IMR-90 (cell line): ENCODE measurements around the gene RAB36. TPM values are rescaled to one million over a fixed set of nuclear protein-coding genes. Genes with fewer than 3 reads are reported as not detected.

Experiments used
- ATAC-seq: fragments of 200-7000 bp; cut with Tn5 transposase; 2 replicates; pipeline ENCODE4 v1.9.1; 2020; ENCODE audit warnings: low read depth, mild to moderate bottlenecking, moderate library complexity
- BruUV-seq: library from RNA; stranded (reverse); fragments of 400-500 nt; replicated peaks from 2 replicates; lab custom pipeline; 2021; lab: Mats Ljungman, UMichigan
- CTCF ChIA-PET: fragments of 300-600 bp; formaldehyde crosslinking; extraction: SDS; loops from one replicate; lab custom pipeline; 2021; ENCODE audit warnings: antibody characterized with exemption; lab: Yijun Ruan, JAX
- POLR2A ChIA-PET: fragments of 300-600 bp; sonication (Branson Sonifier 250); formaldehyde crosslinking; loops from one replicate; lab custom pipeline; 2022; ENCODE audit warnings: antibody characterized with exemption; ENCODE audit not compliant: unreplicated experiment; lab: Charles Lee
- DNase-seq: peaks from one replicate; pipeline ENCODE4 v3.0.0; 2013
- H2AFZ ChIP-seq: replicated peaks from 2 replicates; pipeline ENCODE3; 2013; ENCODE audit warnings: low read length, mild to moderate bottlenecking; ENCODE audit not compliant: poor library complexity
- H2AK5ac ChIP-seq: 2 replicates; pipeline ENCODE4 v1.6.1; 2013; ENCODE audit warnings: low read depth, low read length, inconsistent platforms
- H2AK9ac ChIP-seq: replicated peaks from 2 replicates; pipeline ENCODE3; 2013; ENCODE audit warnings: mild to moderate bottlenecking, low read depth, low read length, moderate library complexity; ENCODE audit not compliant: poor library complexity
- H2BK120ac ChIP-seq: 2 replicates; pipeline ENCODE4 v1.6.1; 2013; ENCODE audit warnings: low read depth, low read length, inconsistent platforms
- H2BK15ac ChIP-seq: 3 replicates; pipeline ENCODE4 v1.6.1; 2013; ENCODE audit warnings: low read depth, low read length, inconsistent platforms
- H2BK20ac ChIP-seq: 2 replicates; pipeline ENCODE4 v1.6.1; 2013; ENCODE audit warnings: low read depth, mild to moderate bottlenecking, inconsistent platforms, low read length, moderate library complexity
- H2BK5ac ChIP-seq: 2 replicates; pipeline ENCODE4 v1.6.1; 2013; ENCODE audit warnings: mild to moderate bottlenecking, low read depth, low read length, inconsistent platforms; ENCODE audit not compliant: poor library complexity, severe bottlenecking
- H3K14ac ChIP-seq: replicated peaks from 2 replicates; pipeline ENCODE4 v1.6.1; 2013; ENCODE audit warnings: low read depth, low read length, inconsistent platforms
- H3K18ac ChIP-seq: 2 replicates; pipeline ENCODE4 v1.6.1; 2013; ENCODE audit warnings: low read depth, low read length, control low read depth
- H3K23ac ChIP-seq: 2 replicates; pipeline ENCODE4 v1.6.1; 2013; ENCODE audit warnings: low read depth, low read length, inconsistent platforms
- H3K27ac ChIP-seq: 2 replicates; pipeline ENCODE4 v1.5.1; 2013; ENCODE audit warnings: mild to moderate bottlenecking, control low read depth, low read length; ENCODE audit not compliant: insufficient read depth
- H3K27me3 ChIP-seq: 2 replicates; pipeline ENCODE4 v1.6.1; 2013; ENCODE audit warnings: low read length; ENCODE audit not compliant: control insufficient read depth, insufficient read depth
- H3K36me3 ChIP-seq: 2 replicates; pipeline ENCODE4 v1.6.1; 2013; ENCODE audit warnings: low read length, mixed read lengths; ENCODE audit not compliant: control insufficient read depth, insufficient read depth
- H3K4ac ChIP-seq: 2 replicates; pipeline ENCODE4 v1.6.1; 2013; ENCODE audit warnings: low read depth, low read length, inconsistent platforms
- H3K4me1 ChIP-seq: 2 replicates; pipeline ENCODE4 v1.6.1; 2013; ENCODE audit warnings: low read length, mixed read lengths; ENCODE audit not compliant: control insufficient read depth, insufficient read depth
- H3K4me2 ChIP-seq: 2 replicates; pipeline ENCODE4 v1.6.1; 2013; ENCODE audit warnings: low read depth, mild to moderate bottlenecking, control low read depth, low read length, moderate library complexity
- H3K4me3 ChIP-seq: 2 replicates; pipeline ENCODE4 v1.5.1; 2013; ENCODE audit warnings: low read depth, mild to moderate bottlenecking, control low read depth, low read length, moderate library complexity; ENCODE audit not compliant: insufficient read depth
- H3K56ac ChIP-seq: 2 replicates; pipeline ENCODE4 v1.6.1; 2013; ENCODE audit warnings: low read length, inconsistent platforms; ENCODE audit not compliant: insufficient read depth; ENCODE audit errors: extremely low read depth
- H3K79me1 ChIP-seq, 2 experiments: 2 replicates each; pipeline ENCODE4 v1.6.1; 2013; ENCODE audit warnings: low read length in 2 of 2, inconsistent platforms in 1 of 2, low read depth in 1 of 2
- H3K9ac ChIP-seq: 2 replicates; pipeline ENCODE4 v1.6.1; 2013; ENCODE audit warnings: low read depth, low read length, control low read depth
- H3K9me1 ChIP-seq: 2 replicates; pipeline ENCODE4 v1.6.1; 2013; ENCODE audit warnings: low read length, inconsistent platforms; ENCODE audit not compliant: insufficient read depth
- H3K9me3 ChIP-seq: 2 replicates; pipeline ENCODE4 v1.6.1; 2013; ENCODE audit warnings: low read length; ENCODE audit not compliant: control insufficient read depth, insufficient read depth
- H4K20me1 ChIP-seq: 2 replicates; pipeline ENCODE4 v1.6.1; 2013; ENCODE audit warnings: low read length, inconsistent platforms; ENCODE audit not compliant: insufficient read depth
- H4K5ac ChIP-seq: 2 replicates; pipeline ENCODE4 v1.6.1; 2013; ENCODE audit warnings: mild to moderate bottlenecking, low read depth, low read length, control low read depth
- H4K8ac ChIP-seq, 2 experiments: 2 replicates each; pipeline ENCODE4 v1.6.1; 2013; ENCODE audit warnings: low read depth in 2 of 2, low read length in 2 of 2, control low read depth in 1 of 2, inconsistent platforms in 1 of 2
- H4K91ac ChIP-seq: 2 replicates; pipeline ENCODE4 v1.6.1; 2013; ENCODE audit warnings: low read depth, low read length, inconsistent platforms; ENCODE audit not compliant: insufficient read depth
- CEBPB ChIP-seq: IDR thresholded peaks from 2 replicates; pipeline ENCODE4 v1.6.1; 2012; ENCODE audit warnings: low read depth, low read length, improper control_type of control experiment
- CHD1 ChIP-seq: IDR thresholded peaks from 2 replicates; pipeline ENCODE4 v1.6.1; 2012; ENCODE audit warnings: low read depth, low read length, improper control_type of control experiment
- FOS ChIP-seq: fragments of 150-350 bp; IDR thresholded peaks from 2 replicates; pipeline ENCODE4 v1.6.1; 2016; ENCODE audit warnings: low read depth, low read length
- MAFK ChIP-seq: IDR thresholded peaks from 2 replicates; pipeline ENCODE4 v1.6.1; 2012; ENCODE audit warnings: low read depth, low read length, improper control_type of control experiment
- MAZ ChIP-seq: IDR thresholded peaks from 2 replicates; pipeline ENCODE4 v1.6.1; 2012; ENCODE audit warnings: low read depth, mild to moderate bottlenecking, low read length, improper control_type of control experiment, moderate library complexity, borderline replicate concordance
- MXI1 ChIP-seq: IDR thresholded peaks from 2 replicates; pipeline ENCODE4 v1.6.1; 2012; ENCODE audit warnings: low read depth, mild to moderate bottlenecking, low read length, moderate library complexity, borderline replicate concordance
- NFE2L2 ChIP-seq: fragments of 150-350 bp; IDR thresholded peaks from 2 replicates; pipeline ENCODE4 v1.6.1; 2016; ENCODE audit warnings: low read depth, mild to moderate bottlenecking, low read length
- POLR2A ChIP-seq: IDR thresholded peaks from 2 replicates; pipeline ENCODE4 v1.6.1; 2012; ENCODE audit warnings: mild to moderate bottlenecking, low read depth, low read length
- RAD21 ChIP-seq: IDR thresholded peaks from 2 replicates; pipeline ENCODE4 v1.6.1; 2012; ENCODE audit warnings: low read length, improper control_type of control experiment
- RCOR1 ChIP-seq: IDR thresholded peaks from 2 replicates; pipeline ENCODE4 v1.6.1; 2012; ENCODE audit warnings: mild to moderate bottlenecking, low read length, improper control_type of control experiment; ENCODE audit not compliant: insufficient replicate concordance
- RFX5 ChIP-seq: IDR thresholded peaks from 2 replicates; pipeline ENCODE4 v1.8.0; 2012; ENCODE audit warnings: low read depth, mild to moderate bottlenecking, low read length, moderate library complexity
- SMC3 ChIP-seq: fragments of 150-350 bp; IDR thresholded peaks from 2 replicates; pipeline ENCODE4 v1.6.1; 2016; ENCODE audit warnings: low read depth, mild to moderate bottlenecking, antibody characterized with exemption, low read length, moderate library complexity
- USF2 ChIP-seq: fragments of 150-350 bp; IDR thresholded peaks from 2 replicates; pipeline ENCODE4 v1.6.1; 2017; ENCODE audit warnings: mild to moderate bottlenecking, antibody characterized with exemption, low read length, low read depth
- WGBS, 2 experiments: methylation state at CpG; one replicate each; pipeline versions ENCODE4 v1.1.5 to v1.1.7; 2013; ENCODE audit warnings: missing lambda C conversion rate in 2 of 2; ENCODE audit not compliant: insufficient read length in 1 of 2; ENCODE audit errors: extremely low coverage in 2 of 2; 5-methylcytosine and 5-hydroxymethylcytosine counted together
- dilution Hi-C: fragments of 300-500 bp; cut with HindIII; formaldehyde crosslinking; loops from one replicate; pipeline ENCODE4 v1.14.3; 2018; ENCODE audit warnings: low sequenced_read_pairs; ENCODE audit not compliant: unreplicated experiment
- in situ Hi-C: fragments of 300-500 bp; cut with MboI; formaldehyde crosslinking; loops from 3 replicates; pipeline ENCODE4 v1.14.3; 2019; ENCODE audit warnings: low sequenced_read_pairs, inconsistent platforms, mixed read lengths
- intact Hi-C: fragments of 100-400 bp; cut with micrococcal nuclease; formaldehyde crosslinking; loops from 2 replicates; pipeline ENCODE4 v1.10.0; 2022
- polyA plus RNA-seq, 3 experiments: library from polyadenylated mRNA; depleted of rRNA; stranded (reverse); fragments of >200 nt; gene quantifications; 2 replicates each; pipeline ENCODE4 v1.2.3, GENCODE V29; 2012; ENCODE audit warnings: low replicate concordance in 1 of 3
- total RNA-seq: library from RNA; depleted of rRNA; stranded (reverse); fragments of >200 nt; gene quantifications from 2 replicates; pipeline ENCODE4 v1.2.3, GENCODE V29; 2012
- TF ChIP-seq, protein P1 (sequence below): fragments of 150-350 bp; IDR thresholded peaks from 2 replicates; pipeline ENCODE4 v1.6.1; 2016; ENCODE audit warnings: low read depth, mild to moderate bottlenecking, low read length, moderate library complexity, borderline replicate concordance
- TF ChIP-seq, protein P2 (sequence below): conservative IDR thresholded peaks from 2 replicates; pipeline ENCODE4 v1.5.1; 2012; ENCODE audit warnings: mild to moderate bottlenecking, low read depth, low read length, improper control_type of control experiment

The RAB36 gene
- total and polyA plus RNA-seq, 2 of the 4 experiments (the other 2 are of a cell fraction) = 3.6 to 4.0 TPM

- TF ChIP-seq SMC3 (no peak), MXI1 (no peak), POLR2A (no peak)
Measured at GRCh38 chr22:23109079-23109347, 36.3 kb upstream of the RAB36 start (continued).

GRCh38 chr22:23109441-23109978, 35.8 kb upstream of the RAB36 start:
- intact Hi-C loops (no loop called here), in situ Hi-C loops (no loop called here)

More at GRCh38 chr22:23109441-23109978, 35.8 kb upstream of the RAB36 start:
- Histone ChIP-seq H4K5ac (no peak overlapping the region), H4K20me1 (no peaks in the 10 kb centered on the region), H3K9me3 (no peaks in the 10 kb centered on the region), H3K4me2 (no peak overlapping the region), H3K9me1 (no peaks in the 10 kb centered on the region), H2BK120ac (no peak overlapping the region), H2BK15ac (no peak overlapping the region), H3K4me1 (no peaks in the 10 kb centered on the region), H3K4ac (no peak overlapping the region), H3K9ac (no peak overlapping the region), H3K4me3 (no peak overlapping the region), H4K8ac (no peak overlapping the region), H2BK20ac (no peak overlapping the region), H3K27me3 (peaks cover 6% of the 10 kb centered on the region; the same call in 1 of the 2 replicates), H2BK5ac (no peak overlapping the region), H2AFZ (no peak overlapping the region), H3K56ac (no peak overlapping the region), H3K36me3 (no peaks in the 10 kb centered on the region), H3K23ac (no peak overlapping the region), H3K18ac (no peak overlapping the region), H2AK9ac (no peak overlapping the region), H4K91ac (no peak overlapping the region), H3K79me1 (no peaks in the 10 kb centered on the region), H2AK5ac (no peak overlapping the region), H3K14ac (no peak overlapping the region), H3K27ac (no peak overlapping the region)
- 67% methylated on average over 3 of the region's 5 CpGs; no CpG with 5 or more reads in 1 of the 2 experiments for WGBS, 2 experiments
- DNase-seq = no peak
- dilution Hi-C loops = no loop called here
- ChIA-PET CTCF (no interaction called here), POLR2A (no interaction called here)
- BruUV-seq = no TSS peak
- ATAC-seq = no peak
- no peak for TF ChIP-seq POLR2A
- TF ChIP-seq RCOR1 = no peak
- TF ChIP-seq, protein P1, sequence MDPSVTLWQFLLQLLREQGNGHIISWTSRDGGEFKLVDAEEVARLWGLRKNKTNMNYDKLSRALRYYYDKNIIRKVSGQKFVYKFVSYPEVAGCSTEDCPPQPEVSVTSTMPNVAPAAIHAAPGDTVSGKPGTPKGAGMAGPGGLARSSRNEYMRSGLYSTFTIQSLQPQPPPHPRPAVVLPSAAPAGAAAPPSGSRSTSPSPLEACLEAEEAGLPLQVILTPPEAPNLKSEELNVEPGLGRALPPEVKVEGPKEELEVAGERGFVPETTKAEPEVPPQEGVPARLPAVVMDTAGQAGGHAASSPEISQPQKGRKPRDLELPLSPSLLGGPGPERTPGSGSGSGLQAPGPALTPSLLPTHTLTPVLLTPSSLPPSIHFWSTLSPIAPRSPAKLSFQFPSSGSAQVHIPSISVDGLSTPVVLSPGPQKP = no peak
- no peak for TF ChIP-seq CHD1
- TF ChIP-seq FOS = no peak
- no peak for TF ChIP-seq NFE2L2
- TF ChIP-seq MAZ = no peak
- TF ChIP-seq MAFK = no peak
- TF ChIP-seq CEBPB = no peak
- no peak for TF ChIP-seq SMC3
- TF ChIP-seq RFX5 = no peak
- TF ChIP-seq USF2 = no peak
- TF ChIP-seq, protein P2, sequence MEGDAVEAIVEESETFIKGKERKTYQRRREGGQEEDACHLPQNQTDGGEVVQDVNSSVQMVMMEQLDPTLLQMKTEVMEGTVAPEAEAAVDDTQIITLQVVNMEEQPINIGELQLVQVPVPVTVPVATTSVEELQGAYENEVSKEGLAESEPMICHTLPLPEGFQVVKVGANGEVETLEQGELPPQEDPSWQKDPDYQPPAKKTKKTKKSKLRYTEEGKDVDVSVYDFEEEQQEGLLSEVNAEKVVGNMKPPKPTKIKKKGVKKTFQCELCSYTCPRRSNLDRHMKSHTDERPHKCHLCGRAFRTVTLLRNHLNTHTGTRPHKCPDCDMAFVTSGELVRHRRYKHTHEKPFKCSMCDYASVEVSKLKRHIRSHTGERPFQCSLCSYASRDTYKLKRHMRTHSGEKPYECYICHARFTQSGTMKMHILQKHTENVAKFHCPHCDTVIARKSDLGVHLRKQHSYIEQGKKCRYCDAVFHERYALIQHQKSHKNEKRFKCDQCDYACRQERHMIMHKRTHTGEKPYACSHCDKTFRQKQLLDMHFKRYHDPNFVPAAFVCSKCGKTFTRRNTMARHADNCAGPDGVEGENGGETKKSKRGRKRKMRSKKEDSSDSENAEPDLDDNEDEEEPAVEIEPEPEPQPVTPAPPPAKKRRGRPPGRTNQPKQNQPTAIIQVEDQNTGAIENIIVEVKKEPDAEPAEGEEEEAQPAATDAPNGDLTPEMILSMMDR = no peak
- TF ChIP-seq RAD21 = no peak
